Measurements from ENCODE around the gene EPN1.

- TF ChIP-seq, protein P1, sequence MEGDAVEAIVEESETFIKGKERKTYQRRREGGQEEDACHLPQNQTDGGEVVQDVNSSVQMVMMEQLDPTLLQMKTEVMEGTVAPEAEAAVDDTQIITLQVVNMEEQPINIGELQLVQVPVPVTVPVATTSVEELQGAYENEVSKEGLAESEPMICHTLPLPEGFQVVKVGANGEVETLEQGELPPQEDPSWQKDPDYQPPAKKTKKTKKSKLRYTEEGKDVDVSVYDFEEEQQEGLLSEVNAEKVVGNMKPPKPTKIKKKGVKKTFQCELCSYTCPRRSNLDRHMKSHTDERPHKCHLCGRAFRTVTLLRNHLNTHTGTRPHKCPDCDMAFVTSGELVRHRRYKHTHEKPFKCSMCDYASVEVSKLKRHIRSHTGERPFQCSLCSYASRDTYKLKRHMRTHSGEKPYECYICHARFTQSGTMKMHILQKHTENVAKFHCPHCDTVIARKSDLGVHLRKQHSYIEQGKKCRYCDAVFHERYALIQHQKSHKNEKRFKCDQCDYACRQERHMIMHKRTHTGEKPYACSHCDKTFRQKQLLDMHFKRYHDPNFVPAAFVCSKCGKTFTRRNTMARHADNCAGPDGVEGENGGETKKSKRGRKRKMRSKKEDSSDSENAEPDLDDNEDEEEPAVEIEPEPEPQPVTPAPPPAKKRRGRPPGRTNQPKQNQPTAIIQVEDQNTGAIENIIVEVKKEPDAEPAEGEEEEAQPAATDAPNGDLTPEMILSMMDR (IDR thresholded peaks at IDR 0.05) = no peak
- no peak for TF ChIP-seq POLR2A (IDR thresholded peaks at IDR 0.05)
- TF ChIP-seq POLR2AphosphoS5 (IDR thresholded peaks at IDR 0.05) = no peak
These were observed 24.9 kb upstream of the EPN1 start for GRCh38 chr19:55650126-55650557.
